GM10266 (cell line): ENCODE measurements around the gene IGSF21.

Experiments used
- DNase-seq: peaks from one replicate; pipeline ENCODE4 v3.0.0; 2012; ENCODE audit errors: extremely low spot score
- TF ChIP-seq, protein P1 (sequence below): IDR thresholded peaks from 2 replicates; pipeline ENCODE4 v1.5.1; 2012; ENCODE audit warnings: mild to moderate bottlenecking, low read depth; ENCODE audit not compliant: control insufficient read depth, insufficient read depth; ENCODE audit errors: missing control alignments

Gene IGSF21

DNA sequence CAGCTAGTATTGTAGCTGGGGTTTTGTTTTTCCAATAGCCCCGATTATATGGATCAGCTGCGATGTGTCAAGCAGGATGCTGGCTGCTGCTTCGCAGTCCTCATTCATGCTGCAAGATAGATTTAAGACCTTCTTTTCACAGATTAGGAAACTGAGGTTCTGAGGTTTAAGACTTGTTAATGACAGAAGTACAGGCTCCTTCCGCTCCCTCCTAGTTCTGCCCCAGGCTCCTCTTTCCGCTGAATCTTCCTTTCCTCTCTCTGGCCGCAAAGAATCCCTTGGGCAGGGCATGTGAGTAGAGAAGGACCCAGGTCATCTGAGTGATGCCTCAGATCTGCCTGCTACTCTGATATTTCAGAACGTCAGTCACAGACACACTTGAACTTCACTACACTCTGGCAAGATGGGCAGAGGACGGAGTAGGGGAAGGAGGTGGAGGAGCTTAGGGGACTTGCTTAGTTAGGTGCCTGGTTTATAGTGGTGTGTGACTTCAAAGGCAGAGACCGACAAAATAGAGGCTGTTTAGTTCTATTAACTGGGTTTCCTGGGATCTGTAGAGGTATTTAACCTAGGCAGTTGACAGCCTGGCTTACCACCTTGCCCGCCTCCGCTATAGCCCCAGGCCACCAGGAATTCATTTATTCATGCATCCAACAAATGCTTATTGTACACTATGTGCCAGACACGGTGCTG lies 4.2 kb downstream of the IGSF21 start:
- DNase-seq = no peak

DNA sequence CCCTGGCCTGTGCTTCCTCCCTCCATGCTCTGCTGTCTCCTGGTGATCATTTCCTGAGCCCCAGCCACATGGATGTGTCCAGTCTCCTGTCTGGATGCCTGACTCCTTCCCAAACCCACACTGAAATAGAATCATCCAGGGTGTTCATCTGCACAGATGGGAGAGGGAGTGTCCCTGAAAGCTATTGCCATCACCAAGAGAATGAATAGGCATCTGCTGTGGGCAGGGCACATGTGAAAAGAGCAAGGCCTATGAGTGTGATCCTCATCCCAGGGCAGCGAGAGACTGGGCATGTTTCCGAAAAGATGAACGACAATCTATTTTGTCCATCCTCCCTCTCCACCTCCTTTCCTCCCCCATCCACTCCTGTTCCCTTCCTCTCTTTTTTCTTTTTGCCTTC lies 5.0 kb downstream of the IGSF21 start:
- TF ChIP-seq, protein P1, sequence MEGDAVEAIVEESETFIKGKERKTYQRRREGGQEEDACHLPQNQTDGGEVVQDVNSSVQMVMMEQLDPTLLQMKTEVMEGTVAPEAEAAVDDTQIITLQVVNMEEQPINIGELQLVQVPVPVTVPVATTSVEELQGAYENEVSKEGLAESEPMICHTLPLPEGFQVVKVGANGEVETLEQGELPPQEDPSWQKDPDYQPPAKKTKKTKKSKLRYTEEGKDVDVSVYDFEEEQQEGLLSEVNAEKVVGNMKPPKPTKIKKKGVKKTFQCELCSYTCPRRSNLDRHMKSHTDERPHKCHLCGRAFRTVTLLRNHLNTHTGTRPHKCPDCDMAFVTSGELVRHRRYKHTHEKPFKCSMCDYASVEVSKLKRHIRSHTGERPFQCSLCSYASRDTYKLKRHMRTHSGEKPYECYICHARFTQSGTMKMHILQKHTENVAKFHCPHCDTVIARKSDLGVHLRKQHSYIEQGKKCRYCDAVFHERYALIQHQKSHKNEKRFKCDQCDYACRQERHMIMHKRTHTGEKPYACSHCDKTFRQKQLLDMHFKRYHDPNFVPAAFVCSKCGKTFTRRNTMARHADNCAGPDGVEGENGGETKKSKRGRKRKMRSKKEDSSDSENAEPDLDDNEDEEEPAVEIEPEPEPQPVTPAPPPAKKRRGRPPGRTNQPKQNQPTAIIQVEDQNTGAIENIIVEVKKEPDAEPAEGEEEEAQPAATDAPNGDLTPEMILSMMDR = no peak
- no peak for DNase-seq

More for the DNA sequence above, 4.2 kb downstream of the IGSF21 start:
- TF ChIP-seq, protein P1 = no peak

DNA sequence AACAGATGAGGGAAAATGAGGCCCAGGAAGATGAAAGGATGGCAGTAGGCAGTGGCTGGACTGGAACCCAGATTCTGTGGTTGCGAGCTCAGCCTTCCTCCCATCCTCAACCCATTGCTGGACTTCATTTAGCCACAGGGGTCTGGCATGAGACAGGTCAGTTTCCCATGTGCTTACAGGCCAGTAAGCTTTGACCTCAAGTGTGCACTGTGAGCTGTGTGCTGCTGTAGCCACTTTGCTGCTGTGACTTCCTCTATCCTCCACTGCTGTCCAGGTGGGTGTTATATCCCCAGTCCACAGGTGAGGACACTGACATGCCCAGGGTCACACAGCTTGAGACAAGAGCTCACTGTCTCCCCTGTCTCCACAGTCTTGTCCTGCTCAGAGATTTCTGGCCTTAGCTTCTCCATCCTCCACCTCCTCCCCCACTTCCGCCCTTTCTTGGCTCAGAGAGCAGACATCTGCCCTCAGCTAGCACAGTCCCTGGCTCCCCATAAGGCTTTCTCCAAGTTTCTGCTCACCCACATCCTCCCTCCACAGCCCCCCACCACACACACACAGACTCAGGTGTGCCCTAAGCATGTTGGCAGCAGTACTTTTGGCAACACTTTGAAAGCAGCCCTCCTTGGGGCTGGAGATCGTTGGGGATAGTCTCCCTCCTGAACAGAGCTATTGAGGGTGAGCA lies 7.3 kb downstream of the IGSF21 start:
- TF ChIP-seq, protein P1 = no peak
- no peak for DNase-seq

DNA sequence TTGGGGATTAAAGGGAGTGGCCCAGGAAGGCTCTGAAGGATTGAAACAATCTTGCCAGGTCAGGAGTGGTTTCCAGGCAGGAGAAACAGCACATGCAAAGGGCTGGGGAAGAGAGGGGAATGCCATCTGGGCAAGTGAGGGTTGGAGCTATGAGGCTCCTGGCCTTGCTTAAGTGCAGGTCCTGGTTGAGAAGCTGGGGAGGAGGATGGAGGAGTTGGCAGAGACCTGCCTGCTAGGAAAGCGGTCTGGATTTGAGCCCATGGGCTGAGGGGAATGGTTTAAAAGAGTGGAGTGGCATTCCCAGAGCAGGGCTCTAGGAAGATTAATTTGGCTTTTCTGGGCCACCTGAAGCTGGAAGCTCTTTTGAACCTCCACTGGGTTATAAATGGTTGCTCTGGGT lies 9.2 kb downstream of the IGSF21 start:
- TF ChIP-seq, protein P1 = no peak
- DNase-seq = no peak

DNA sequence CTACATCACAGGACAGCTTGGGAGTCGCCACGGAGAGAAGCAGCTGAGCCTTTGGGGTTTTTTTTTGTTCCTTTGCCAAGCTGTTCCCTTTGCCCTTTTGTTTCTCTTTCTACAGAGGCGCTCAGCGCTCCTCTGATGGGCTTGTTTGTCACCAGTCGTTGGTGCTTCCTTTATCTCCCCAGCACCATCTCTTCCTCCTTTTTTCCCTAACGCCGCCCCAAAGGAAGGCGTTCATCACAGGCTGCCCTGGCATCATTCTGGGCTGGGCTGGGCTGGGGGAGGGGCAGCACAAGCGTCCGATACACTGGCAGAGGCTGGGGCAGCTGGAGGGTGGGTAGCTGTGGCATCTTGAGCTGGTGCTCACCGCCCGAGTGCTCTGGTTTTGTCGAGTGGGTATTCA lies 10.5 kb downstream of the IGSF21 start:
- TF ChIP-seq, protein P1 = no peak
- no peak for DNase-seq

DNA sequence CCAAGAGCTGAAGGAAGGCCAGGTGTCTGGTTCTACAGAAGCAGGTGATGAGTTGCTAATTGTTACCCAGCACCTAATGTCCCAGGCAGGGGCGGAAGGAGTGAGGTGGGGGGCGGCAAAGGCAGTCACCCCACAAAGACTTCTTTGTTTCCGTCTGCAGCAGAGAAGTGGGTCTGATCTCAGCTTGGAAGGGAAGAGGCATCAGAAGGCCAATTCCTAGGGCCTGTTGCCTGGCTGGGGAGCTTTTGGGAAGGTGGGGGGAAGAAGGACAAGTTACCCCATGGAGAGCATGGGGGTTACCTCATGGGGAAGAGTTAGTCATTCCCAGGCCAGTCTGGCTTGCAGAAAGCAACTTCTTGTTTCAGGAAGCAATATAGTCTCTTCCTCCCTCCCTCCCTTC lies 10.9 kb downstream of the IGSF21 start:
- DNase-seq = no peak
- TF ChIP-seq, protein P1 = no peak

DNA sequence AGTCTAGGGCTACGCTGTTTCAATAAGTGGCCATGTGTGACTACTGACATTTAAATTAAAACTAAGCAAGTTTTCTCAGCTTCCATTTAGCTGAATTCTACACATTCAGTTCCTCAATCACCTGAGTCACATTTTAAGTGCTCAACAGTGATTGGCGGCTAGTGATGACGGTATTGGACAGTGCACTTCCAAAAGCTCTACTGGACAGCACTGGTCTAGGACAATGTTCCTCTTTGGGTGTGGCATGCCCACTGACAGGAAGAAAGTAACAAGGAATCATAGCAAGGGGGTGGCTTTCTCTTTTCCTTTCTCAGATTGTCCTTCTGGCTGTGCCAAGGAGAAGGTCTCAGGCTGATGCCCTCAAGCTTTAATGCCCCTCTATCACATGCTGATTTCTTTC lies 11.7 kb downstream of the IGSF21 start:
- no peak for DNase-seq
- TF ChIP-seq, protein P1 = no peak
